ENCODE results near the gene SYN1.

DNA sequence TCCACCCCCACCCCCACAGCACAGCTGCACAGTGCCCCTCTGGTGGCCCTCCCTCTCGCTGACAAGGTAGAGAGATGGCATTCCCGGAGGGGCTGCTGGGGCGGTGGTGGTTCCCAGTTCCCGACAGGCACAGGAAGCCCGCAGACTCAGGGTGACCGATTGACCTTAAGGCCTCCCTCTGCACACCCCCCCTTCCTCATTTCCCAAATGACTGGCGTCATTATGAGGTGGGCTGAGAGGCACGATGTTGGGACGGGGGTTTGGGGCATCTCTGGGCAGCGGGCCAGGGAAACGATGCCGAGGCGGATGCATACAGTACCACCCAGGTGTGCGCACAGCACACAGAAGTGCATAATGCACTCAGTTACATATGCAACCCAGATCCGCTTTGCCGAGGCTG lies 41.0 kb downstream of the SYN1 start:
- no peak for TF ChIP-seq CTCF (IDR thresholded peaks at IDR 0.05; ENCODE audit: low read depth, low read length)
- no peak for TF ChIP-seq EZH2phosphoT487 (IDR thresholded peaks at IDR 0.05; ENCODE audit: low read depth)
